DOHH2 (cell line): ENCODE data around the gene CTBP1.

Experiments
- H3F3A ChIP-seq: fragments of 200-600 bp; sonication (generic), shearing (Covaris generic); 2 replicates; pipeline ENCODE4 v1.6.0; 2016; ENCODE audit warnings: antibody characterized with exemption, mild to moderate bottlenecking; ENCODE audit not compliant: control insufficient read depth, insufficient read depth
- H3K27ac ChIP-seq: fragments of 200-600 bp; sonication (generic); 2 replicates; pipeline ENCODE4 v1.5.1; 2014; ENCODE audit warnings: low read depth, mild to moderate bottlenecking, low read length, moderate library complexity
- H3K27me3 ChIP-seq: fragments of 200-600 bp; sonication (generic); 2 replicates; pipeline ENCODE4 v1.6.1; 2014; ENCODE audit warnings: mild to moderate bottlenecking, low read length, mixed read lengths; ENCODE audit not compliant: control insufficient read depth
- H3K36me3 ChIP-seq: fragments of 200-600 bp; sonication (generic); 2 replicates; pipeline ENCODE4 v1.6.1; 2014; ENCODE audit warnings: mild to moderate bottlenecking, low read length, moderate library complexity, mixed read lengths; ENCODE audit not compliant: control insufficient read depth
- H3K4me1 ChIP-seq: fragments of 200-600 bp; sonication (generic); 2 replicates; pipeline ENCODE4 v1.6.1; 2014; ENCODE audit warnings: mild to moderate bottlenecking, low read length, mixed read lengths; ENCODE audit not compliant: control insufficient read depth
- H3K4me2 ChIP-seq: fragments of 200-600 bp; sonication (generic); 2 replicates; pipeline ENCODE4 v1.6.0; 2014; ENCODE audit warnings: mild to moderate bottlenecking, low read length, moderate library complexity
- H3K4me3 ChIP-seq: fragments of 200-600 bp; sonication (generic); 2 replicates; pipeline ENCODE4 v1.5.1; 2014; ENCODE audit warnings: mild to moderate bottlenecking, low read length, mixed read lengths
- H3K79me2 ChIP-seq: fragments of 200-600 bp; sonication (generic); 2 replicates; pipeline ENCODE4 v1.6.1; 2014; ENCODE audit warnings: mild to moderate bottlenecking, low read length, mixed read lengths; ENCODE audit not compliant: control insufficient read depth
- H3K9me2 ChIP-seq: fragments of 200-600 bp; sonication (generic); replicated peaks from 2 replicates; pipeline ENCODE4 v1.6.1; 2014; ENCODE audit warnings: mild to moderate bottlenecking, low read length, mixed read lengths; ENCODE audit not compliant: control insufficient read depth
- H3K9me3 ChIP-seq: fragments of 200-600 bp; sonication (generic); 2 replicates; pipeline ENCODE4 v1.6.1; 2014; ENCODE audit warnings: antibody characterized with exemption, low read length, mixed read lengths; ENCODE audit not compliant: control insufficient read depth, insufficient read depth
- H4K20me1 ChIP-seq: fragments of 200-600 bp; sonication (generic); 2 replicates; pipeline ENCODE4 v1.6.0; 2014; ENCODE audit warnings: low read depth, mild to moderate bottlenecking, antibody characterized with exemption, low read length, moderate library complexity; ENCODE audit not compliant: control insufficient read depth, insufficient read depth
- CTCF ChIP-seq: fragments of 200-600 bp; sonication (generic); IDR thresholded peaks from one replicate; pipeline ENCODE4 v1.5.1; 2014; ENCODE audit warnings: antibody characterized with exemption, mild to moderate bottlenecking, low read depth, low read length; ENCODE audit not compliant: poor library complexity, severe bottlenecking
- EZH2phosphoT487 ChIP-seq: fragments of 200-600 bp; sonication (generic); IDR thresholded peaks from 2 replicates; pipeline ENCODE4 v1.6.1; 2017; ENCODE audit warnings: borderline replicate concordance, mild to moderate bottlenecking, antibody characterized with exemption, low read length, moderate library complexity, mixed read lengths

The CTBP1 gene

GRCh38 chr4:1250527-1250812, 1.5 kb upstream of the CTBP1 start:
- H4K20me1 ChIP-seq: peaks cover 16% of the 10 kb centered on the region
- peaks cover 31% of the 10 kb centered on the region; the same call in 1 of the 2 replicates for H3K9me3 ChIP-seq
- peak overlapping the region; percentile 99 for H3K4me2 ChIP-seq
- H3K79me2 ChIP-seq: peaks cover 54% of the 10 kb centered on the region
- H3K4me3 ChIP-seq: peak overlapping the region; percentile 95
- no peaks in the 10 kb centered on the region for H3K9me2 ChIP-seq
- H3K27ac ChIP-seq: no peak overlapping the region
- H3F3A ChIP-seq: no peaks in the 10 kb centered on the region
- H3K4me1 ChIP-seq: peaks cover 41% of the 10 kb centered on the region
- TF ChIP-seq CTCF: no peak
- no peak for TF ChIP-seq EZH2phosphoT487
- H3K27me3 ChIP-seq: no peaks in the 10 kb centered on the region
- peaks cover 63% of the 10 kb centered on the region for H3K36me3 ChIP-seq

GRCh38 chr4:1249731-1250526, 999 bp upstream of the CTBP1 start:
- peaks cover 21% of the 10 kb centered on the region for H4K20me1 ChIP-seq
- H3K9me3 ChIP-seq: peaks cover 31% of the 10 kb centered on the region; the same call in 1 of the 2 replicates
- peak overlapping the region; percentile 95 for H3K4me3 ChIP-seq
- H3K4me2 ChIP-seq: peak overlapping the region; percentile 99
- peak overlapping the region; percentile 69 for H3K27ac ChIP-seq
- peaks cover 46% of the 10 kb centered on the region for H3K4me1 ChIP-seq
- no peaks in the 10 kb centered on the region for H3K27me3 ChIP-seq
- peaks cover 60% of the 10 kb centered on the region for H3K79me2 ChIP-seq
- no peaks in the 10 kb centered on the region for H3F3A ChIP-seq
- no peaks in the 10 kb centered on the region for H3K9me2 ChIP-seq
- peaks cover 67% of the 10 kb centered on the region for H3K36me3 ChIP-seq
- no peak for TF ChIP-seq CTCF
- TF ChIP-seq EZH2phosphoT487: no peak

- no peaks in the 10 kb centered on the region for H3K9me2 ChIP-seq
- H3K36me3 ChIP-seq: peaks cover 67% of the 10 kb centered on the region
- TF ChIP-seq EZH2phosphoT487 (no peak), CTCF (no peak)
- no peaks in the 10 kb centered on the region for H3K27me3 ChIP-seq
- peak overlapping the region; percentile 69 for H3K27ac ChIP-seq
- H3K4me2 ChIP-seq: peak overlapping the region; percentile 99
- H3F3A ChIP-seq: no peaks in the 10 kb centered on the region
- peaks cover 67% of the 10 kb centered on the region for H3K79me2 ChIP-seq
- peaks cover 47% of the 10 kb centered on the region for H3K4me1 ChIP-seq
- H4K20me1 ChIP-seq: peaks cover 21% of the 10 kb centered on the region
- peaks cover 31% of the 10 kb centered on the region; the same call in 1 of the 2 replicates for H3K9me3 ChIP-seq
- peak overlapping the region; percentile 95 for H3K4me3 ChIP-seq
These were observed 309 bp upstream of the CTBP1 start for GRCh38 chr4:1249148-1249730.
